ENCODE results near the gene PDPN. TPM values are rescaled to one million over a fixed set of nuclear protein-coding genes. Genes with fewer than 3 reads are reported as not detected.

Gene PDPN
- total and polyA plus RNA-seq, 2 of the 8 experiments (the other 6 are each of a cell fraction or from before 2014, with no cell fraction given), result 44.7 to 169 TPM

GRCh38 chr1:13620825-13621224 is 37.2 kb downstream of the PDPN start (continued):
- TF ChIP-seq BCL11A (IDR thresholded peaks at IDR 0.05; ENCODE audit: low read depth in 2 of 2, low read length in 2 of 2), result no peak
- TF ChIP-seq PHF8 (conservative IDR thresholded peaks at IDR 0.05; ENCODE audit: low read depth, low read length), result no peak
- no peak for TF ChIP-seq SIRT6 (IDR thresholded peaks at IDR 0.05; ENCODE audit: low read length)
